T-helper 17 cell (primary cell): ENCODE results near the gene TCOF1. TPM values are rescaled to one million over a fixed set of nuclear protein-coding genes. Genes with fewer than 3 reads are reported as not detected.

Source experiments
- ATAC-seq: fragments of 150-1000 bp; cut with Tn5 transposase; 2 replicates; pipeline ENCODE4 v1.10.0; 2021; ENCODE audit warnings: mild to moderate bottlenecking, moderate library complexity
- DNase-seq, 3 donors: peaks; one replicate each; pipeline versions ENCODE4 v3.0.0 to v3.0.0-alpha.2; 2020 to 2021
- H3K9me3 ChIP-seq: one replicate; pipeline ENCODE4 v1.7.0; 2013; ENCODE audit warnings: low read length, mild to moderate bottlenecking; ENCODE audit not compliant: control insufficient read depth, poor library complexity, severe bottlenecking
- H3K27ac Mint-ChIP-seq: one replicate; pipeline ENCODE4 v1.8.0; 2022; ENCODE audit warnings: mild to moderate bottlenecking, moderate library complexity, mixed read lengths
- H3K27me3 Mint-ChIP-seq: one replicate; pipeline ENCODE4 v1.8.0; 2022; ENCODE audit warnings: mixed read lengths
- H3K36me3 Mint-ChIP-seq: one replicate; pipeline ENCODE4 v1.8.0; 2022; ENCODE audit warnings: low read depth, mixed read lengths
- H3K4me1 Mint-ChIP-seq: one replicate; pipeline ENCODE4 v1.8.0; 2022; ENCODE audit warnings: mild to moderate bottlenecking, mixed read lengths
- H3K4me3 Mint-ChIP-seq: one replicate; pipeline ENCODE4 v1.8.0; 2022; ENCODE audit warnings: mild to moderate bottlenecking, moderate library complexity, mixed read lengths
- total RNA-seq, 4 donors: library from RNA in 2 of 4; stranded (reverse) in 2 of 4; gene quantifications; one replicate each; pipeline ENCODE4 v1.2.3 and lab custom pipeline; 2022 to 2026

Gene TCOF1
- total RNA-seq, 2 donors from 2014 or later = 49.2 to 57.3 TPM

DNA sequence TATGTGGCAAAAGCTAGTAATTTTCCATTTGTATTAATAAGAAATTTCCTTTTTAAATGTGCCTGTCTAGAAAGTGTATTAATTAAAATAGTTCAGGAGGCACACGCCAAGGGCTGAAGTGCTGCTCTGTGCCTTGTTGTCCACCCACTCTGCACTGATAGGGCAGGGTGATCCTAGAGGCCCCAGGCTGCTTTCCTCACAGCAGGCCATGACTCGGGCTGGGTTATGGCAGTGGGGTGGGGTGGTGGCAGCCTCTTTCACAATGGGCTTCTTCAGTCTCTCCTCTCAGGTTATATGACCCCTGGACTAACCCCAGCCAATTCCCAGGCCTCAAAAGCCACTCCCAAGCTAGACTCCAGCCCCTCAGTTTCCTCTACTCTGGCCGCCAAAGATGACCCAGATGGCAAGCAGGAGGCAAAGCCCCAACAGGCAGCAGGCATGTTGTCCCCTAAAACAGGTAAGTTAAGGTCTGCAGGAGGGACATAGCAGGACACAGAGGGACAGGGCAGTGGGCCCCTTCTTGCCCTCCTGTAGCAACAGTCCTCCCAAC, 35.7 kb downstream of the TCOF1 start:
- no peak for ATAC-seq
- H3K27ac Mint-ChIP-seq = peak overlapping the region; percentile 39
- H3K9me3 ChIP-seq = no peaks in the 10 kb centered on the region
- H3K4me1 Mint-ChIP-seq = peaks cover 8% of the 10 kb centered on the region
- no peak for DNase-seq
- H3K27me3 Mint-ChIP-seq = no peaks in the 10 kb centered on the region
- H3K4me3 Mint-ChIP-seq = no peak overlapping the region
- peaks cover 10% of the 10 kb centered on the region for H3K36me3 Mint-ChIP-seq

DNA sequence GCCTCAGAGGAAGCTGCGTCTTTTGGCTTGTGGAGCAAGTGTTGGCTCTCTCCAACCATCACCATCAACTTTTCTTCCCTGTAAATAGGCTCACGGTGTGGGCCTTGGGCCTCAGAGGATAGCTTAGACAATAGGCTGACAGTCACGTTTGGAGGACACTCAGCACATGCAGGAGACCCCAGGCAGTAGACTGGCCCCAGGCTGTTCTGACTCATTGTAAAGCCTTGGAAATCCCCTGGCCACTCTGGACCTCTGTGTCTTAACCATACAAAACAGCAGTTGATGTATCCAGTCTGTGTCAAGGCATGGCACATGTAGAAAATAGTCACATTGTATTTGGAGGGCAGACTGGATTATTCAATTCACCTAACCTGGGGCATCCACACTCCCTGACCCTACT, 36.6 kb downstream of the TCOF1 start:
- no peaks in the 10 kb centered on the region for H3K9me3 ChIP-seq
- peak overlapping the region; percentile 39 for H3K27ac Mint-ChIP-seq
- peaks cover 12% of the 10 kb centered on the region for H3K36me3 Mint-ChIP-seq
- H3K4me1 Mint-ChIP-seq = peaks cover 8% of the 10 kb centered on the region
- H3K4me3 Mint-ChIP-seq = no peak overlapping the region
- H3K27me3 Mint-ChIP-seq = no peaks in the 10 kb centered on the region
- DNase-seq (no peak), ATAC-seq (no peak)

DNA sequence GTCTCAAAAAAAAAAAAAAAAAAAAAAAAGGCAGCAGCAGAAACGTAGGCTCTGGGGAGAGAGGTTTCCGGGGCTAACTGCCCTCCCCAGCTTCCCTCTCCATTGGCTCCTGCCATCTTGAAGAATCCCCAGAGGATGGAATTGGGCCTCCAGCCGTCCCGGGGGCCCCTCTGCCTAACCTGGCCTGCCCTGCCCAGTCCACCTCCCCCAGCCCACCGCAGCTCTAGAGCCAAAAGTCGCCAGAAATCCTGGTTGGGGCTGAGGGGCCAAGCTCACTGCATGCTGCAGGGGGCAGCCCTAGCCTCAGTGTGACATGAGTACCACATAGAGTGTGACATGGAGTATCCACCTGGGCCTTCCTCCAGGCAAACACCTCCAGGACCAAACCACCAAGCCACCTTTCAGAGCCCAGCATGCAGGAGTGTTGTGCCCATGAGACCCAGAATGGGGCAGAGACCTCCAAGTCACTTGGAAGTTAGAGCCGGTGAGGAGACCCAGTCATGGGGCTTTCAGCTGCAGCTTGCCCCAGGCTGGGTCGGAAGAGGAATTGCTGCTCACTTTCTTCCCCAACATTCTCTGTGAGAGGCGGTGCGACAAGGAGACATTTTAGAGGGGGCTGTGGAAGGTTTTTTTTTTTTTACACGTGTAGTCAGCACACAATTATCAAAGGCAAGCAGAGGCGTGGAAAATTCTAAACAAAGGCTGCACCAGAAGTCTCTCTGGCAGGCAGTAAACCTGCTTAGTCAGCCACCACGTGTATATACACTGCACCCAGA, 37.6 kb downstream of the TCOF1 start:
- H3K27me3 Mint-ChIP-seq = no peaks in the 10 kb centered on the region
- peaks cover 14% of the 10 kb centered on the region for H3K36me3 Mint-ChIP-seq
- H3K4me1 Mint-ChIP-seq = peaks cover 12% of the 10 kb centered on the region
- H3K27ac Mint-ChIP-seq = peak overlapping the region; percentile 91
- DNase-seq (no peak), ATAC-seq (no peak)
- H3K9me3 ChIP-seq = no peaks in the 10 kb centered on the region
- H3K4me3 Mint-ChIP-seq = peak overlapping the region; percentile 33

DNA sequence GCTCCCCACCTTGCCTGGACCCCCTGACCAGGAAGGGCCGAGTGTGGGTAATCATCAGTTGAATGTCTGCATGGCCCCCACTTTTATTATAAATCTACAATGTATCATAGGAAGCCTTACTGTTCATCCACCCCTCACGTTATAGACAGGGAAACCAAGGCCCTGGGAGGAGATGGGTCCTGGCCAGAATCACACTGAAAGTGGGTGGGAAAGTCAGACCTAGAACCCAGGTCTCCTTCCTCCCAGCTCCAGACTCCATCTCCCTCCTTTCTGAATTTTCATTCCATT, 38.1 kb downstream of the TCOF1 start:
- Mint-ChIP-seq H3K27me3 (no peaks in the 10 kb centered on the region), H3K4me1 (peaks cover 17% of the 10 kb centered on the region), H3K4me3 (no peak overlapping the region), H3K36me3 (peaks cover 18% of the 10 kb centered on the region), H3K27ac (peak overlapping the region; percentile 91)
- H3K9me3 ChIP-seq = no peaks in the 10 kb centered on the region
- ATAC-seq (no peak), DNase-seq (no peak)

DNA sequence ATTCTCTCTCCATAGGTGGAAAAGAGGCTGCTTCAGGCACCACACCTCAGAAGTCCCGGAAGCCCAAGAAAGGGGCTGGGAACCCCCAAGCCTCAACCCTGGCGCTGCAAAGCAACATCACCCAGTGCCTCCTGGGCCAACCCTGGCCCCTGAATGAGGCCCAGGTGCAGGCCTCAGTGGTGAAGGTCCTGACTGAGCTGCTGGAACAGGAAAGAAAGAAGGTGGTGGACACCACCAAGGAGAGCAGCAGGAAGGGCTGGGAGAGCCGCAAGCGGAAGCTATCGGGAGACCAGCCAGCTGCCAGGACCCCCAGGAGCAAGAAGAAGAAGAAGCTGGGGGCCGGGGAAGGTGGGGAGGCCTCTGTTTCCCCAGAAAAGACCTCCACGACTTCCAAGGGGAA, 38.8 kb downstream of the TCOF1 start:
- ATAC-seq (no peak), DNase-seq (no peak)
- no peaks in the 10 kb centered on the region for H3K27me3 Mint-ChIP-seq
- peak overlapping the region; percentile 91 for H3K27ac Mint-ChIP-seq
- no peaks in the 10 kb centered on the region for H3K9me3 ChIP-seq
- H3K36me3 Mint-ChIP-seq = peaks cover 19% of the 10 kb centered on the region
- H3K4me1 Mint-ChIP-seq = peaks cover 15% of the 10 kb centered on the region
- H3K4me3 Mint-ChIP-seq = no peak overlapping the region

DNA sequence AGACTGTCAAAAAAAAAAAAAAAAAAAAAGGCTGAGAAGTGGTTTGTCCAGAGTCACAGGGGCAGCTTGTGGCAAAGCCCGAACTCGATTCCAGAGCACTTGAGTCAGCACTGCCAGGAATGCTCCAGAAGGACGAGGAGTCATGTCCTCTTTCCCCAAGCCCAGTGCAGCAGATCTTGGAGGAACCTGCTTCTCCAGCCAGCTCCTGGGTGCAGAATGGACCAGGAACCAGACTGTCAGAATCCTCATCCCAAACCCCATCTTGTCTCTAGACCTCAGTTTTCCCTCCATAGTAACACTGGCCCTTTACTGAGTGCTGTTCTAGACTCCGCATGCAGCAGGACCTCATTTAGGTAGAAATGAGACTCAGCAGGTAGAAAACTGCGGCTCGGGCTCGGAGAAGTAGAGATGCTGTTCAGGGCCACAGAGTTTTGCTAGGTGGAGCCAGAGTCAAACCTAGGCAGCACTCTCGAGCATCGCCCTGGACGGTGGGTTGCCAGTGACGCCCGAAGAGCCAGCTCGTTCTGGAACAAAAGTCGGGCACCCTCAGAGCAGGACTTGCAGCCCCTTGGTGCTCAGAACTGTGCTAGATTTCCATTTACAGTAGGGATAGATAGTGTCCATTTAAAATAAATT, 39.8 kb downstream of the TCOF1 start:
- no peak for DNase-seq
- H3K4me1 Mint-ChIP-seq = peaks cover 17% of the 10 kb centered on the region
- no peak overlapping the region for H3K4me3 Mint-ChIP-seq
- H3K36me3 Mint-ChIP-seq = peaks cover 22% of the 10 kb centered on the region
- ATAC-seq = no peak
- no peaks in the 10 kb centered on the region for H3K9me3 ChIP-seq
- no peaks in the 10 kb centered on the region for H3K27me3 Mint-ChIP-seq
- peak overlapping the region; percentile 92 for H3K27ac Mint-ChIP-seq

DNA sequence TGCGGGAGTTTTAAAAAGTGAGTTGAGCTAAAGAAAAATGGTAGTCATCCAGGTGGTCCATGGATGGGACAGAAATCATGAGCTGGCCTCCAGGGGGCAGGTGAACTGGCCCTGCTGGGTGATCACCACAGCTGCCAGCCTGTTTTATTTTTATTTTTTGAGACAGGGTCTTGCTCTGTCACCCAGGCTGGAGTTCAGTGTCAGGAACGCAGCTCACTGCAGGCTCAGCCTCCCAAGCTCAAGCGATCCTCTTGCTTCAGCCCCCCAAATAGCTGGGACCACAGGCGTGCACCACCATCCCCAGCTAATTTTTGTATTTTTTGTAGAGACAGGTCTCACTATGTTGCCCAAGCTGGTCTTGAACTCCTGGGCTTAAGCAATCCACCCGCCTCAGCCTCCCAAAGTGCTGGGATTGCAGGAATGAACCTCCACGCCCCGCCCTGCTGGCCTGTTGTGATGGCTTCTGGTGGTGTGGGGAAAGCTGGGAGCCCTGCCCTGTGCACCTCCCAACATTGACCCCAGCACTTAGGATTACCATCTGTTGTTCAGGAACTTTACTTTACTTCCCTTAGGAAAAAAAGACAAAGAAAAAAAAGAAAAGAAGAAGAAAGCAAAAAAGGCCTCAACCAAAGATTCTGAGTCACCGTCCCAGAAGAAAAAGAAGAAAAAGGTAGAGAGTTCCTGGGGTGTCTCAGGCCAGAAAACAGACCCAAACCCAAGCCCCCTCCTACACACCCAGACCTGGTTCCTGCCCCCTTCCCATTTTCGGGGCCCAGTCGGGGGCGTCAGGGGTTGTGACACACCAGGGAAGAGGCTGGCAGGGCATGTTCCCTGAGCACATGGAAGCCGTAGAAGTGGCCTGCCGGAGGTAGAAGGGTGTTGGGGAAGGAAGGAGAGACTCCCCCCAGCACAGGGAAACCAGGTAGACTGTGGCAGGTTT, 40.6 kb downstream of the TCOF1 start:
- peak overlapping the region; percentile 53 for H3K4me3 Mint-ChIP-seq
- H3K9me3 ChIP-seq = no peaks in the 10 kb centered on the region
- H3K27ac Mint-ChIP-seq = peak overlapping the region; percentile 92
- DNase-seq (no peak), ATAC-seq (no peak)
- peaks cover 19% of the 10 kb centered on the region for H3K4me1 Mint-ChIP-seq
- no peaks in the 10 kb centered on the region for H3K27me3 Mint-ChIP-seq
- H3K36me3 Mint-ChIP-seq = peaks cover 25% of the 10 kb centered on the region

DNA sequence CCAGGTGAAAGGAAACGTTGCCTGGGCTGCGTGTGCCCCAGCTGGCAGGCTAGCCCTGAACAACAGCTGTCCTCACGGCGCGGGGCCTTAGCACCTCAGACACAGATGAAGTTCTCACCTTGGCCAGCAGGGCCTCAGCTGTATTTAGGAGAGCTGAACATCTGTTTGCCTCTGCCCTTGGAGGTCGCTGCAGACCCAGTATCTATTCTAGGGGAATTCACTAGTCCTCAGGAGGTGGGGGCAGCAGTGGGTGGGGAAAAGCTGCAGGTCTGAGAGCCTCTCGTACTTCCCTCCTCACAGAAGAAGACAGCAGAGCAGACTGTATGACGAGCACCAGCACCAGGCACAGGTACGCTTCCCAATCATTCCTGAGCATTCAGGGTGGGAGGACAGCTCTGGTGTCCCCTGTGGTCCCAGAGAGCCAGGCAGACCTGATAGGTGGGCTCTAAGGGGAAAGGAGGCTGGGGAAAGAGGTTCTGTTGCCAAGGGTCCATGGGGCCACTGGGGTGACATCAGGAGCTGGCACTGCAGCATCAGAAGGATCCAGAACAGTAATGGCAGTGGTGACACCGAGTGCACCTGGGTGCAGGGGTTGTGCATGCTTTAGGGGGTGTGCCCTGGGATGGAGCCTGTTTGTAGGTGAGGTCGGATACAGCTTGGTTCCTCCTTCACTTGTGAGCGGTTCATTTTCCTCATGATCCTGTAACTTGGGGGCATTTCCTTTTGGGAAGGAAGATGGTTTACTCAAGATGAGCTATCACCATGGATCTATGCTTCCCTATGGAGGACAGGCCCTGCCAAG, 41.4 kb downstream of the TCOF1 start:
- peak; percentile 35 for ATAC-seq
- no peaks in the 10 kb centered on the region for H3K9me3 ChIP-seq
- no peaks in the 10 kb centered on the region for H3K27me3 Mint-ChIP-seq
- H3K4me3 Mint-ChIP-seq = no peak overlapping the region
- no peak for DNase-seq
- peaks cover 25% of the 10 kb centered on the region for H3K36me3 Mint-ChIP-seq
- H3K4me1 Mint-ChIP-seq = peaks cover 19% of the 10 kb centered on the region
- peak overlapping the region; percentile 92 for H3K27ac Mint-ChIP-seq

DNA sequence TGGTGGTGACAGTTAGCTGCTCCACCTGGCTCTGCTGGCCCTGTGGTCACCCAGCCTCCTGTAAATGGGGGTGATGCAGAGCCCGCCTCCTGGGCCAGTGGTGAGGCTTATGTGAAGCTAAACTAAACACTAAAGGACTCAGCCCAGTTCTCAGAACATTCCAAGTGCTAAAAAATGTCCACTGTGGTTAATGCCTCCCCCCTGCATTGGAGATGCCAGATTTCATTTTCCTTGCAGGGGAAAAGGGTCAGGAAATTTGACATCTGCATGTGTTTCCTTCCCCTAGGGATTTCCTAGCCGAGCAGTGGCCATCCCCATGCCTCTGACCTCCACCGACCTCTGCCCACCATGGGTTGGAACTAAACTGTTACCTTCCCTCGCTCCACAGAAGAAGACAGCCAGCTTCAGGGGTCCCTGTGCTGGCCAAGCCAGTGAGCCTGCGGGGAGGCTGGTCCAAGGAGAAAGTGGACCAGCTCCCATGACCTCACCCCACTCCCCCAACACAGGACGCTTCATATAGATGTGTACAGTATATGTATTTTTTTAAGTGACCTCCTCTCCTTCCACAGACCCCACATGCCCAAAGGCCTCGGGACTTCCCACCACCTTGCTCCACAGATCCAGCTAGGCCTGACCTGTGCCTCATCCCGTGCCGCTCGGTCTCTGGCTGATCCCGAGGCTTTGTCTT, 42.2 kb downstream of the TCOF1 start:
- Mint-ChIP-seq H3K27me3 (no peaks in the 10 kb centered on the region), H3K36me3 (peaks cover 25% of the 10 kb centered on the region), H3K27ac (peak overlapping the region; percentile 92), H3K4me1 (peaks cover 19% of the 10 kb centered on the region), H3K4me3 (peak overlapping the region; percentile 49)
- peak; percentile 16 for ATAC-seq
- H3K9me3 ChIP-seq = no peaks in the 10 kb centered on the region
- no peak for DNase-seq

DNA sequence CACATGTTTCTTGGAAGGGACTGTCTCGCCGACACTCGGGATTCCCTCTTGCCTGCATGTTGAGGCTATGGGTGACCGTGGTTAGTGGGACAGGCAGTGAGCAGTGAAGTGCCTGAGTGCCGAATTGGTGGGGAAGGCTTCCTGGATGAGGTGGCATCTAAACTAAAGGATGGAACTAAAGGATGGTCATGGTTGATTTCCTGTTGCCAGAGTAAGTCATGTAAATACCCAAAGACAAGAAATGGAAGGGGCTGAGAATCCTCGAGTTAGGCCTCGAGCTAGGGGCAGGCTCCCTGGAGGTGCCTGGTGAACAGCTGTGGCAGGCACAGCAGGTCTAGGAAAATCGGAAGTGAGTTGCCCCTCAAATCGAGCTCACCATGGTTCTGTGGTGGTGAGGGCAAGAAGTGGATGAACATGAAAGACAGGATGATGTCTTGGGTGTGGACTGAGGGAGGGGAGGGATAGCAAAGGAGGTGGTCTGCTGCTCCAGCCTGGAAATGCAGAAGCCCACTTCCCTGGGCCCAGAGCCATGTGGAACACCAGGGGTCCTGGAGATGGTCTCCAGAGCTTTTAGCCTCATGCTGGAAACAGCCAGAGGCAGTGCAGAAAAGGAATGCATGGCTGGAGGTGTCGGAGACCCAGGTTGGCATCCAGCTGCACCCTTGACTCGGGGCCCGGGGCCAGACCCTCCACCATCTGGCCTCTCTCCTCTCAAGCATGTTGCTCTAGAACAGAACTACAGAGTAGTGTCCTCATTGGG, 43.0 kb downstream of the TCOF1 start:
- Mint-ChIP-seq H3K4me1 (peaks cover 19% of the 10 kb centered on the region), H3K4me3 (peak overlapping the region; percentile 33), H3K27ac (peak overlapping the region; percentile 92), H3K27me3 (no peaks in the 10 kb centered on the region), H3K36me3 (peaks cover 23% of the 10 kb centered on the region)
- H3K9me3 ChIP-seq = no peaks in the 10 kb centered on the region
- ATAC-seq (no peak), DNase-seq (no peak)

DNA sequence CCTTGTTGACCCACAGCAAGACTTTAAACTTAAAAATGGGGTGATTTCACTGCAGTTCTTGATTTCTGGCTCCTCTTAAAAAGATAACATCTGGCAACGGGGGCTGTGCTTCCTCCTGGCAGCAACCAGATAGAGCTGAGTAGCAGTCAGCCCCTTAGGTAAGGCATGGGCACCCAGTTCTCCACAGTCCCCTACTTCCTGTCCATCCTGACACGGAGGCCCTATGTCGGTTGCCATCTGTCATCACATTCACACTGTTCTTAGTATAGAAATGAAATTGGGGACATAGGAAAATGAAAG, 43.5 kb downstream of the TCOF1 start:
- Mint-ChIP-seq H3K4me3 (no peak overlapping the region), H3K4me1 (peaks cover 20% of the 10 kb centered on the region), H3K36me3 (peaks cover 24% of the 10 kb centered on the region), H3K27ac (peak overlapping the region; percentile 92), H3K27me3 (no peaks in the 10 kb centered on the region)
- ATAC-seq (peak; percentile 3), DNase-seq (no peak)
- no peaks in the 10 kb centered on the region for H3K9me3 ChIP-seq
